GM18951 (cell line): ENCODE data around the gene LSS.

Experiments
- POLR2A ChIP-seq: IDR thresholded peaks from 4 replicates; pipeline ENCODE4 v1.6.1; 2011; ENCODE audit warnings: mild to moderate bottlenecking; ENCODE audit not compliant: insufficient read length, insufficient read depth; ENCODE audit errors: extremely low read depth
- in situ Hi-C: fragments of 300-500 bp; cut with MboI; formaldehyde crosslinking; loops from one replicate; pipeline ENCODE4 v1.12.0; 2022; ENCODE audit warnings: low sequenced_read_pairs, mixed read lengths, inconsistent platforms; ENCODE audit not compliant: unreplicated experiment

The LSS gene

DNA sequence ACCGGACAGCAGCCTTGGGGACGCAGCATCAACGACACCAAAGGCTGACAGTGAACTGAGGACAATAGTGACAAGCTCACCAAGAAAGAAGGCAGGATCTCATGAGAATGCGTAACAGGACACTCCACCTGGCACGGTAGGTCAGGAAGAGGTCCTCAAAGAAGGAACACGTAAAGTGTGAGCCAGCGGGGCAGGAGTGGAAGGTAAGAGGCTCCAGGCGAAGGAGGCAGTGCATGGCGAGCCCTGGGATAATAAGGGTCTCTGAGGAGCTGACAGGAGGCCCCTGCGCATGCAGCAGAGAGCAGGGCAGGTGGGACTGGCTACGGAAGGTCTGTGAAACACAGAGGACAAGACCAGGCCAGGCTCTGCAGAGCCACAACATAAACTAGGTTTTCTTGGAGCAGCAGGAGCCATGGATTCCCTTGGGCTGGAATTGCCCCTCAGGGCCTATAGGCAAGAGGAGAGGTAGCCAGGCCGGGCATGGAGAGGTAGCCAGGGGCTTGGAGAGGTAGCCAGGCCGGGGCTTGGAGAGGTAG is 8.2 kb downstream of the LSS start:
- in situ Hi-C loops, result no loop called here
- TF ChIP-seq POLR2A, result no peak

DNA sequence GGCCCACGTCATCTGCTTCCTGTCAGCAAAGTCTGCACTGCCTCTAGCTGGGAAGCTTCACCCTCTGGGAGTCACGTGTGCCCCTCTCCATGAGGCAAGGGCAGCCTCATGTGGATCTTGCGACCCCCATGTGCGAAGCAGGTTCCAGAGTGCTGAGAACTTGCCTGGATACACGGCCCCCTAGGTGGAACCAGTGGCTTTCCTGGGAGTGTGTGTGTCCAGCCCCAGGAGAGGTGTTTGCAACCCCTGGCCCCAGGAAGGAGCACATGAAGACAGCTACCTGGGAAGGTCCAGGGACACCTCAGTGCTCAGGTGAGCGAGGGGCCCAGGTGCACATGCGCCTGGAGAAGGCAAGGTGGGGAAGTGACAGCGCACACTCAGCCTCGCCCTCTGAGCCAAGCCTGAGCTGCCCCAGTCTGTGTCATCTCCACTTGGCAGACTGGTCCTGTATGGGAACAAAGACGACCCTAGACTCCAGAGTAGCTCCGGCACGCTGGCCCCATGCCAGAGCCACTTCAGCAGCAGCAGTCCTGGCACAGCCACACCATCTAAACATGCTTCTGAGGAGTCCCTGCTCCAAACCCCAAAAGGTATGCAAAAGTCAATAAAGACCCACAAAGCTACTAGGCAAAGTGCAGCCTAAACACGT is 8.9 kb downstream of the LSS start:
- in situ Hi-C loops, result no loop called here
- no peak for TF ChIP-seq POLR2A

DNA sequence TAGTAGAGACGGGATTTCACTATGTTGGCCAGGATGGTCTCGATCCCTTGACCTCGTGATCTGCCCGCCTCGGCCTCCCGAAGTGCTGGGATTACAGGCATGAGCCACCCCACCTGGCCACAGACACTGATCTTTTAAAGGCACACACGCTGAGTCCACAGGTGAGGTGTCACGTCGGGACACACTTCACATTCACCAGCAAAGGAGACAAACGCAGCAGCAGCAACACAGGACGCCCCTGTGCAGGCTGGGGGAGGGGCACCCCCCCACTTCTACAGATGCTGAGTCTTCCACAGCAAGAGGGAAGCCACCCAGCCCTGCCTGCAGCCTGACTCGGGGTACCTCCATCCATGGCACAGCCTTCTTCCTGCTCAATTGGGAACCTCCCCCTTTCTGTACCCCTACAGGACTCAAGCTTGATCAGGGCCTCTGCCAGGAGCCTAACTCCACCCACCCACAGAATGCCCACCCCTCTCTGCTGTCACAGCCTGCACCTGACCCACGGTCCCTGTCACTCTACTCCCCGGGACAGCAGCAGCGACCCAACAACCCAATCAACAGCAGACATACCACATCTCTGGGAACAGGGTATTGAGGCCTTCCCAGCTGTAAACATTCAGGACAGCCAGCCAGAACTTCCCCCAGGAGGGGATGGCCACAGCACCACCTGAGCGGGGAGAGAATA is 9.5 kb downstream of the LSS start:
- no peak for TF ChIP-seq POLR2A
- in situ Hi-C loops, result no loop called here

DNA sequence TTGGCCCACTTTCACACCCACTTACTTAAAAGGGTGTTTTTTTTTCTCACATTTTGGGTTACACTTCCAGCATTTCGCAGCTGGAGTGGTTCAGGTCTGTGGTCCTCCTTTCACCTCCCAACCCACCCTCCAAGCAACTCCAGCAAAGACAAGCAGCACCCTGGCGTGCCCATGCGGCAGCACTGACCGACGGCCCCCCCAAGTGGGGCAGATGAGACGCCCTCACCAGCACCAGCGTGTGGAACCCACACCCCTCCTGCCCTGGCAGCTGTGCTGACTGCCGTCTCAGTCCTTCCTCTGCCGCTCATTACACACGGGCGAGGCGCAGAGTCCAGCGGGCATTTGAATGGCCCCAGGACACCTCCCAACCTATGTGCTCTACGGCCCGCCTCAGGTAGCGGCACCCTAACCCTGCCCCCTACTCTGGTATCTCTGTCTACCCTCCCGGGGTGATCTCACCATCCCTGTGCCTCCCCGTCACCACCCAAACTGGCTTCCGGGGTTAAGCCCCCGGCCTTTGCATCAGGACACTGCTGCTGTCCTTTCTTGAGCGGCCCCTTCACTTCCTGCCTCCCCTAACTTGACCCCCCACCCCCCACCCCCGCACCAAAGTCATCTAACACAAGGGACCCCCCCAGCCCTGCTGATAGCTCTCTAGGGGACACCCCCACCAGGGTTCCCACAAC is 10.9 kb downstream of the LSS start:
- in situ Hi-C loops, result no loop called here

DNA sequence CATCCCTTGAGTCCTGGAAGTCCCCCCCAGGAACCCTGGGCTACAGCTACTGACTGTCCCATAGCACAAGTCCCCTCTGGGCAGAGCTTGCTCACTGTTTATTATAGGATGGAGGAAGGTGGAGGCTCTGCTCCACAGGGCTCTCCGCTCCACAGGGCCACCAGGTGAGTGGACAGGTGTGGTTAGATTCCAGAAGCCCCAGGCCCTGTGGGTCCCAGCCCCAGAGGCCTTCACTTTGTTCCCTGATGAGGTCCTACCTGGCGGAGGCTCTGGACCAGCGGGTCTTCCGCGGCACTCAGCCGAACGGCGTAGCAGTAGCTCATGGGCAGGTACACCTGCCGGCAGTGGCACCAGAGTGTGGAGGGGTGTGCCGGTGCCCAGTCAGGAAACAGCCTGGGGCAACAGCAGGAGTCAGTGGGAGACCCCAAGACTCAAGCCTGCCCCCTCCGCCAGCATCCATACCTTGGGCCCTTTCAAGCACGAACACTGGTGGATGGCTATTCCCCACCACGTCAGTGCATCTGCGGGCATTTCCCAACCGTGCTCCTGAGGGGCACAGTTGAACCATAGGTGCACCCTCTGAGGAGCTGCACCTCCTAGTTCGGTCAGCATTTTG is 12.3 kb downstream of the LSS start:
- in situ Hi-C loops, result no loop called here
- no peak for TF ChIP-seq POLR2A

More for the DNA sequence above, 10.9 kb downstream of the LSS start:
- no peak for TF ChIP-seq POLR2A

DNA sequence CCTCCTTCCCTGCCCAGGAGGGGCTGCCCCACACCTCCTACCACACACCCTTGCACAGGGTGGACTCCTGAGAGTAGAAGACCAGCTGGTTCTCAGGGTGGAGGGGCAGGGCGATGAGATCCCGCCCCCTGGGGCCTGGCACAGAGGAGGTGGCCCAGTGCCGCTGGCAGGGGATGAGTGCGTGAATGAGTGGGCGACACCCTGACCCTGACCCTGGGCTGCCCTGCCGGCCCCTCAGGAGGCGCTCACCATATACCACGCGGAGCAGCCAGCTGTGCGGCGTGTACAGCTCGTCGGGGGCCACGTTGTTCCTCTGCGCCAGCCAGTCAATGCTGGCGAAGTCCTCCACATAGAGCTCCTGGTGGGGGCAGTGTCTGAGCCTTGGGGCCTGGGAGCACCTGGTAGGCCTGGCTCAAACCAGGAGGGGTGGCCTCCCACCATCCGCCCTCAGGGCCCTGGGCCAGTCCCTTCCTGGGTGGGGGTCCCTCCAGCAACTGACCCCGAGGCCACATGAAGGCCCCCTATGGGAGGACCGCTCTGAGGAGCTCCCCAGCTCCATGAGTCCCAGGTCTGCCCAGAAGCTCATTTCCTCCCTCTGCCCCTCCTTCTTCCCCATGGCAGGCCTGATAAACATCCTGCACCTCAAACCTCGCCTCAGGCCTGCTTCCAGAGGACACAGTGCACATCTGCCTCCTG is 13.0 kb downstream of the LSS start:
- no peak for TF ChIP-seq POLR2A
- in situ Hi-C loops, result no loop called here

DNA sequence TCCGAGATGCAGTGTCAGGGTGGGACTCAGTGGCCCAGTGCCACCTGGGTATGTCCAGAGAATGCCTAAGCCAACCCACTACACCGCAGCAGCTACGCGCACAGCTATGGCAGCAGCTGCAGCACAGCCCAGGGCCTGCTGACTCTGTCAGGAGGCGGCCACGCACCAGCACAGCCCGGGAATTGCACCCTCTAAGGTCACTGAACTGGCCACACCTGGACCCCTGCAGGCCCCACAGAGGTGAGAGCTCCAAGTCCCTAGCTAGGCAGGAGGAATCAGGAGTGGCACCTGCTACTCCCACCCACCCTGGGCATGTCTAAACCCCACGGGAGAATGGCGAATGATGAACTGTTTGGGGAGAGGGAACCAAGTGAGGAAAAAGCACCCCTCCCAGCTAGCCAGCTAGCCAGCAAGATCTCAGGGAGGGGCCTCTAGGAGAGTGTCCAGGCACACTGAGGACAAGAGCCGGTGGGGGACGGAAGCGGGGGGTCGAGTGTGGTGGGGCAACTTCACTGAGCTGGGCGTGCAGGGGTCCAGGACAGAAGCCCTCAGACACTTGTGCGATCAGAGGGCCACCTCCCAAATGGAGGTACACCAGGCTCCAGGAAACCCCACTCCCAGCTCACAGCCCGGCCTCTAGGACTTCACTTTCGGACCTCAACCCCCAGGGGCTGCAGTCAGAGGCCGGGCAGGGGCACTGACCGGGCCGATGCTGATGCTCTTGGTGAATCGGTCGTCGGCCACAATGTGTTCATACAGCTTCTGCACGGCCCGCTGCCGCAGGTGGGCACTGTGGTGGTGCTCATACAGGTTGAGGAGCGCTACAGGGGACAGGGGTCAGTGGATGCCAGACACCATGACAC is 13.9 kb downstream of the LSS start:
- in situ Hi-C loops, result no loop called here
- no peak for TF ChIP-seq POLR2A

DNA sequence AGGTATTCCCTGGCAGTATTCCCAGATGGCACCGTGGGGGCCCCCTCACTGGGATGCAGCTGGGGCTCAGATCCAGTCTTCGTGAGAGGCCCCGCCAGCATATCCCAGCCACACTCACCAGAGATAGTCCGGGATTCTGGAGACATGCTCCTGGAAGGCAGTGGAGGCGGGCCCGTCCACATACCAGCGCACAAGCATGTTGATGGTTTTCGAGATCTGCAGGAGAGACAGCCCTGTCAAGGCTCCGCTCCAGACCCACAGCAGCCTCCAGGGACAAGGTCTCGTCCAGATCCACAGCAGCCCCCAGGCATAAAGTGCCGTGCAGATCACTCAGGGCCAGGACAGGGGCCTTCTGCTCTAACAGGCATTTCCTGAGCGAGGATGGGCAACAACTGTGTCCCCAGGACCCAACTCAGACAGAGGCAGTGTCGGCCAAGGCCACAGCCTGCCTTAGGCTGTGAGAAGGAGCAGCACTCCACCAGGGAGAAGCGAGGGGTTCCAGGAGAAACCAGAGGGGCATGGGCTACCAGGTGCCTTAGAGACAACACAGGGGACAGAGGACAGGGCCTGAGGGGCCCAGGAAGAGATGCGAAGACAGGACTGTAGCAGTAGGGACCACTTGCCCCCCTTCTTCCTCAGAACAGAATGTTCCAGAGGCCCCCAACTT is 14.8 kb downstream of the LSS start:
- TF ChIP-seq POLR2A, result no peak
- in situ Hi-C loops, result no loop called here

DNA sequence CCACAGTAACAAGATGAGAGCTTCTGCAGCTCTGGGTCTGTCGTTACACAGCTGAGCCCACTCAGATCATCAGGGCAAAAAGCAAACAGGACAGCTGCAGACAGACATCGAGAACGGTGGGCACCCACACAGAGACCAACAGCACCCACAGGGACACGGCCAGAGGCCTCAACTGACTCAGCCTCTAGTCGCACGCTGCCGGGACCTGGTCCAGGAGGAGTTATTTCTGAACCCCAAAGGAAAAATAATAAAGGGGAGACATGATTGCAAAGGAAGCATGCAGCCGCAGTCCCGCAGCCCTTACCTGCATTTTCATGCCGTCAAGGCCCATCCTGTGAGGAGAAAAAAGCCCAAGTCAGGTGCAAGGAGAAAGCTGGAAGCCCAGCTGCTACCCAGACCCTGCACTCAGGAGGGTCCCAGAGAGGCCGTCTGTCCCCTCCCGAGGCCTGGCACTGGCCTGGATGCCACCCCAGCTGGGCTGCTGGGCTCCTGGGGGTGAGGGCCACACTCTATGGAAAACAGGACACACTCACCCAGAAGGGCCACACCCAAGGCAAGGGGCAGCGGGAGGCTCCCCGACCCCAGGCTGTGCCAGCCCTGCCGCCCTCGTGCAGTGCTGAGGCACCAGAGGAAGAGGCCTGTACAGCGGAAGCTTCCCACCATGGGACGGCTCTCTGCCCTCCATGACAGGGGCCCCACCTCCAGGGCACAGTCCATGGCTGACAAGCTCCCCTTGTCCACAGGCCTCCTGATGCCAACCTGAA is 15.7 kb downstream of the LSS start:
- TF ChIP-seq POLR2A, result no peak
- in situ Hi-C loops, result no loop called here

DNA sequence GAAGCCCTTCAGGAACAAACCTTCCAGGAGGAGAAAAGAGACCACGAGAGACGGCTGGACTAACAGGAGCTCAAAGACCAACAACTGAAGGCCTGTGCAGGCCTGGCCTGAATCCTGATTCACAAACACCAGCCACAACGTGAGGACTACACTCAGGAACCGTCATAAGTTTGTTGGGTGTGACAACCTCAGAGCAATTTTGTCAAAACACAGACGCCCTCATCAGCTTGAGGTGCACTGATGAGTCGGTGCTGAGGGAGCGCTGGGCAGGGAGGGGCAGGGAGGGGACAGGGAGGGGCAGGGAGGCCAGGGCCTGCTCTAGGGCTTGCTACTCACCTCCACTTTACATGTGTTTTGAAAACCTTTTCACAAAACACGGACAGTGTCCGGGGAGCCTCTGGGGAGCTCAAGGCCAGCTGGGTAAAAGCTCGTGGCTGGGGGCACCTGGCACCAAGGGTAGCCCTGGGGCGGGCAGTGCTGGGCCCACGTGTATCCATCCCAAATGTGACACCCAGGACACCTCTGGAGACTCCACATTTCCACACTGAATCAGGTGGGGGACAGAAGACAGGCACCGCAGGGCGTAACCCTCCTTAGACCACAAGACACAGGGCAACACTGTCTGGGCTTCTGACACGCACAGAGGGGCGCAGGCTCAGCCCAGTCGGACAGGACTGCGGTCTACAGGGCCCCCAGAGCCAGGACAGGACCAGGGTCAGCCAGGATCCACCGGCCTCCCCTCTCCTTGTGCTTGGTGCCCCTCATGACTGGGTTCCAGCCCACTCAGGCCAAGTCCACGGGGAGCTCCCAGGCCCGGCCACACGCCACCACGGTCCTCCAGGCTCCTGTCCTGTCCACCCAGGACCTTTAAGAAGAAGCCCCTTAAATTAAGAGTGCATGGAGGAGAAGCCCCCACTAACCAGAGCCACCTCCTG is 16.5 kb downstream of the LSS start:
- no peak for TF ChIP-seq POLR2A
- in situ Hi-C loops, result no loop called here
